Stimulated activated CD8-positive, alpha-beta memory T cell treated with anti-CD3 and anti-CD28 coated beads, Interleukin-7, amount 100 ng/mL, for 48 hours (primary cell): ENCODE results near the gene CCDC134.
A peak's percentile ranks its signal among the peaks of the same experiment; 100 is the strongest.
"Not testable (repeated sequence)": the region's sequence is repeated elsewhere in the genome, so short reads cannot be mapped to it uniquely, and the experiment has no call there.

ENCODE experiments used
- DNase-seq, 2 donors: peaks; one replicate each; pipeline ENCODE4 v3.0.0-alpha.2; 2020; ENCODE audit warnings: low read depth in 1 of 2; ENCODE audit errors: extremely low read depth in 1 of 2

Gene CCDC134

DNA sequence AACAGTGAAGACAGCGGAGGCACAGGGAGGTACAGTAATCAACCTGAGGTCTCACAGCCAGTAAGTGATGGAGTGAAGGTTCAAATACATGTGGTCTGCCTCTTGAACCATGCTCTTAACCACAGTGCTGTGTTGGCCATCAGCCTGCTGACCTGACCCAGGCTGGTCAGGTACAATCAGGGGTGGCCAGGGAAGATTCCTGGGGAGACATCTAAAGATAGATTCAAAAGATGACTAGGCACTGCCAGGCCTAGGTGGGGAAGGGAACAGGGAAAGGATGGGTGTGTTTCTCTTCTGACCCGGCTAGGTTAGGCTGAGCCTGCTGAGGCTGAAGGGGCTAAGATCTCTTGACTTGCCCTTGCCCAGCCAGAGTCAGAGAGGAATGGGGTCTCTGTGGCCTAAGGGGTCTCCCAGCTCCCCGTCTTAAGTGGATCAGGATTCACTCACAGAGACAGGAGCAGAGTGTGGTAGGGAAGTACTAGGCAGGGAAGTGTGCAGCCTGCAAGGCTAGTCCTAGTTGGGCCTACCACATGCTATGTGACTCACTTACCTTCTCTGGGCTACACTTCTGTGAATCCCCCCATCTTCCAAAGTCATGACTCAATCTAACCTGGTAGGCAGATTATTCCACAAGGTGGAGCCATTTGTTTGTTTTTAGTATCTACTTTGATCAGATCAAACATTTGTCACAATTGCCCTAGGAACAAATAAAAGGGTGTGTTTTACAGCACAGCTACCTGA is 22.0 kb downstream of the CCDC134 start:
- DNase-seq = no peak

DNA sequence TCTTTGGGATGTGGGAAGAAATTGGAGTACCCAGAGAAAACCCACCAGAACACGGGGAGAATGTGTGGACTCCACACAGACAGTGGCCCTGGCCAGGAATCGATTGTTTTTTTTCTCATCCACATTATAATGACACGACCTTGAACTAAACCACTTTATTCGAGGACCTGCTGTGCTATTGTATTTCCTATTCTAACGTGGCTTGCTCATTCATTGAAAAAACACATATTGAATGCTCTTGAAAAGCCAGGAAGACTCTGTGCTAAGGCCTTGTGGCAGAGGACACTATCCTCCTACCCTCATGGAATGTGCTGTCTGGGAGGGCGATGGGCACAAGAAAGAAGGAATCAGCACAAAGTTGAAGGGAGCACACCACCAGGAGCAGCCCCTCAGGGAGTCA is 23.3 kb downstream of the CCDC134 start:
- no peak for DNase-seq

DNA sequence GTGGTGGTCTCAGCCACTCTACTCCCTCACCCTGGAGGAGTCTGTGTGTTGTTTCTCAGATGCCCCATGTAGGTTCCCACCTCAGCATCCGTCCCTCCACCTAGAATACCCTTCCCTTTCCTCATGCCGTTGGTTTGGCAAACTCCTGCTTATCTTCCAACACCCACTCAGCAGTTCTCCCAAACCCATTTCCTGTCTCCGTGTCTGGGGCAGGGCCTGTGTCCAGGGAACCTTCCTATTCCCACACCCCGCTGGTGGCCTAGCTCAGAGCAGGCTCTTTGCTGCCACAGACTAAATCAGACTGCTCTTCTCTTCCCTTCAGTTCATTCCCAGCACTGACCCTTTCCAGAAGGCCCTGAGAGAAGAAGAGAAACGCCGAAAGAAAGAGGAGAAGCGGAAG is 24.9 kb downstream of the CCDC134 start:
- no peak for DNase-seq

DNA sequence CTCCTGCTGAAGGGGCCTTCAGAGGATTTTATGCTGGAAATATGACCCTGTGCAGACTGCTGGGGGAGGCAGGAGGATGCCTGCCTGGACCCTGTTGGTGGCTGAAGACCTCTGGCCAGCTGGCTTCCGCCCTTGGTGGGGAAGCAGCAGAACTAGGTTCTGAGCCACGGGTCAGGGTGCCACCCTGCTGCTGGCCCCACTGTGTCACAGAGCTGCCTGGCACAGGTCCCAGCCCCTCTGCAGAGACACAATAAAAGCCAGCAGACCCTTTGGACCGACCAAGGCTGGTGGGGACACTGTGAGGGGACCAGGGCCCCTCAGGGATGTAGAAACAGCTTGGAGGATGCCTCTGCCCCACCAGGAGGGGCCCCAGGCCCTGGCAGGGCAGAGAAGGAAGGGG is 25.5 kb downstream of the CCDC134 start:
- DNase-seq = no peak

DNA sequence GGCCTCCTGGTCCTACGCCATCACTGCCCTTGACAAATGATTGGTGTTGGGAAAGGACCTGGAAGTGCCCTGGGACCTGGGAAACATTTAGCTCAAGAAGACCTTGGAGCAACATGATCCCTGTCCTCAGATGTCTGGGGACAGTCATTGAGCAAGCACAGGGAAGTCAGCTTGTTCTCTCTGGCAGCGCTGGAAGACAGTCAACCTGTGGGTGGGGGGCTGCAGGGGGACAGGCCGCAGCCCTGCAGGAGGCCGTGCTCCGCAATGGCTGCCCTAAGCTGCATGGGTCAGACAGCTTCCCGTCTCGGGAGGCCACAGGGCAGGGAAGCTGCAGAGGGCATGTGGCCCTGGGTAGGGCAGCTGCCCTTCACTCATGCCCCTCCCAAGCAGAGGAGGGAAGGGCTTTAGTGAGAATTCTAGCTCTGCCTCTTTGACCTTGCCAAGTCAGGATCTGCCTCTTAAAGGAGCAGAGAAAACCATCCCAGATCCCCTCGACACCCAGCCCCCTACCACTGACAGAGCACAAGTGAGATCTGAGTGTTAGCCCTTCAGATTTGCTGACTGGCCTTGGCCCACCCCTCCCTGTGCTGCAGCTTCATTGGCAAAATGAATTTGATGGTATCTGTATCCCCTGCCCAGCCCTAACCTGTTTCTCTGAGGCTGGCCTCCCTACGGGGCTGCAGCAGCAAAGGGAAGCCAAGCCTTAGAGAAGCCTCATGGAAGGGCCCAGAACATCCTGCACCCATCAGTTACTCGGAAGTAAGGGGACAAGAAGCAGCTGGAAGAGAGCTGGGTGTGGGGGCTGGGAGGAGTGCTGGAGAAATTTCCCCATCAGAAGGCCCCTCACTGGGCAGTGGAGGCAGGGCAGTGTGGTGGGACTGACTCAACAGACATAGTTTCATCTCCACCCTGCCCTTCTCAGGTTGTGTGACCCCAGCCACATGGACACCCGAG is 26.2 kb downstream of the CCDC134 start:
- no peak for DNase-seq

DNA sequence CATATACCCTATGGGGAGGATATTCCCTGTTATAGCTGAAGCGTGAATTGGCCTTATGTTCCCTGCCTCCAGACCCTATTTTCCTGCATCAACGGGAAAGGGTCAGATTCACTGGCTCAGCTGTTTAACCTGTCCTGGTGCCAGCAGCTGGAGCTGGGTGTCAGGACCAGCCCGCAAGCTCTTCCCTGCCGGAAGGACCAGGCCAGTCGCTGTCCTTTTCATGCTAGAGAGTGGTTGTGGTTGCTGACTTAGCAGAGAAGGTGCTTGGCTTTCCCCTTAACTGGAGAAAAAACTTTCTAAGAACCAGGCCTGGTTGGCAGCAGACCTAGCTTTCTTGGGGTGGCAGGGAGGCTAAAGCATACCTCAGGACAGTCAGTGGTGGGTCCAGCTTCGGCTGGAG is 27.2 kb downstream of the CCDC134 start:
- no peak for DNase-seq

DNA sequence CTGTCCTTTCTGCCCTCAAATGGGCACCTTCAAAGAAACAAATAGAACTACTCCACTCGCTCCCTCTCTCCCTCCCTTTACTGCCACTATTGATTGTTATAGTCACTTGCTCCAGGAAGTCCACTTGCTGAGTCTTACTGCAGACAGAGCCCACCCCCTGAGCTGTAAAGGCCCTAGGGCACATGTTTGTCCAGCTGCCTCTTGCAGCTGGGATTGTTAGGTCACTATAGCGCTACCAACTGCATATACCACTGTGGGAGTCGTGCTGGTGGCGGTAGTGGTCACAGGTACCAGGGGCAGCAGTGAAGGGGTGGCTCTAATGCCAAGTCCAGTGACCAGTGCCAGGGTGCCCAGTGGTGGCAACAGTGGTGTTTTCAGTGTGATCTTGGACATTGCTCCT is 28.0 kb downstream of the CCDC134 start:
- DNase-seq = no peak

DNA sequence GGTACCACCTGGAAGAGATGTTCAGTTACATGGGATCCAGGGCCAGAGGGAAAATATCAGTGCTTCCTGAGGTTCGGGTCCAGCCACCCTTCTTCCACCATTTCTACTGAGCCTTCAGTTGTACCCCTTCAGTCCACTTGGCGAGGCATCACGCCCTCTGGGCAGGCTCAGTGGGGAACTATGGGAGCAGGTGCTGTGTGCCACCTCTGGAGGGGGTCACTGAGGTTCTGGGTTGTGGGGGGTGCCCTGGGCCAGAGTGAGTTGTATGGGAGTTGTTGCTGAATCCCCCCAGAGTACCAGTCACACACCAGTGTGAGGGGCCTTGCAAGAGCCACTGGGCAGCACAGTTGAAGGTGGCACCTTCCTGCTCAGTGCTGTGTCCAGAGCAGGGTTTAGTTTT is 29.7 kb downstream of the CCDC134 start:
- peak in 1 of 2 donors; percentile 4 for DNase-seq

DNA sequence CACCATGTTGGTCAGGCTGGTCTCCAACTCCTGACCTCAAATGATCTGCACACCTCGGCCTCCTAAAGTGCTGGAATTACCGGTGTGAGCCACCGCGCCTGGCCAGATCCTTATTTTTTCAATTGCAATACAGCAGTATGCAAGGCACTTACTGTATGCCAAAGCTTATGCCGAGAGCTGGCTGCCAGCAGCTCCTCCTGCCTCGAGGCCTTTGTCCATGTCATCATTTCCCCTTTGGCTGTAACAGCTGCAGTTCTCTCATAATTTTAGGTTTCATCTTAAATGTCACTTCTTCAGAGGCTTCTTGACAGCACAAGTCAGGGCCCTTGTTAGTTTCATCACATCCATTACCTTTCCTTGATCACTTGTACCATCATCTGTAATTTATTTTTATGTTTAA is 30.9 kb downstream of the CCDC134 start:
- no peak for DNase-seq

DNA sequence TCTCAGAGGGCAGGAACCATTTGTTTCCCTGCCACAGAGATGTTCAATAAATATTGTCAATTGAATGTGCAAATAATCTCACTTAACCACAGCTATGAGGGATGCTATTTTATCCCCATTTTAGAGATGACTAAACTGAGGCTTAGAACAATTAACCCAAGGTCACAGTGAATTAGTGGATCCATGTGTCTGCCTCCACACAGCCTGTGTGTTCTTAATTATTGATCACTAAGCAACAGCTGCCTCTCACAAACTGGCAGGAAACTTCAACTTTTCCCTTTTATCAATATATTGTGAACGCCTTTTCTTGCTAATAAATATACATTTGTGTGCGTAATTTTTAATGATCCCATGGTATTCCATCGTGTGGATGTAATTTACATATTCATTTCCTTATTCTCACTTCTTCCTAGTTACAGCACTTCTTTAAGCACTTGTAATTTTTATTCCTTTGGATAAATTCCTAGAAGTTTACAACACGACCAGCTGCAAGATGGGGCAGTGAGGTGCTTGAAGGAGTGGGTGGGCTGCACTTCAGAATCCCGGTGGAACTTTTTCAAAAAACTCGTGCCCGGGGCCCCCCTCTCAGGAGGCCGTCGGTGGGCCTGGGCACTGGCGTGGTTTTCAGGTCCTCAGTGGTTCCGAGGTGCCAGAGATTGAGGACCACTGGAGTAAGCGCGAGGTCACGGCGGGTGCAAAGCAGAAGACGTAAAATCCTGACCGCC is 31.5 kb downstream of the CCDC134 start:
- DNase-seq = no peak

DNA sequence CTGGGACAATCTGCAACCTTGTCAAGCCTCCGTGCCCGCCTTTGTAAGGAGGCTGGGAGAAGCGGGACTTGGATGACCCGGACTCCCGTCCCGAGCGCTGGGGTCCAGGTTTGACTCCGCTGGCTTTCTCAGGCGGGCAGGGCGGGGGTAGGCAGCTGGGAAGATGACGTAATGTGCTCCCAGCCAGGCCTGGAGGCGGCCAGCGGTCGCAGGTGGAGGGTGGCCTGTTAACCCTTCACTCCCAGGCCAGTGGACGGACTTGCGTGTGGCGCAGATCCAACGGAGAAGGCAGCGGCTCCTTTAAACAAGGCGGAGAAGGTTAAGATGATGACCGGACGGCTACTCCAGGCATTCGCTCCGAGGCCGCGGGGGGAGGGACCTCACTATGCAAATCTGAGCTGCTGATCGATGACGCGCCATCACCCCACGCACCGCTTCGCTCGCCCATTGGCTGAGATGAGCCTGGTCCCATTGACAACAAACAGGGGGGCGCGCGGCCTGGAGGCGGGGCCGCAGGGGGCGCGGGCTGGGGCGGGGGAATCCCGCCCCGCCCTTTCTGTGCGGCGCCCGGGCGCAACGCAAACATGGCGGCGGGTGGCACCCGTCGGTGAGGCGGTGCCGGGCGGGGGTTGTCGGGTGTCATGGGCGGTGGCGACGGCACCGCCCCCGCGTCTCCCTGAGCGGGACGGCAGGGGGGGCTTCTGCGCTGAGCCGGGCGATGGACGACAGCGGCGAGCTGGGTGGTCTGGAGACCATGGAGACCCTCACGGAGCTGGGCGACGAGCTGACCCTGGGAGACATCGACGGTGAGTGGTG is 32.3 kb downstream of the CCDC134 start, which contains the start of gene SREBF2:
TSS of gene SREBF2 (plus strand) at position 553 of the 816 bp plus-strand sequence. CDS start at position 719, 166 bp downstream.
- DNase-seq = peak; percentile 97 to 100

DNA sequence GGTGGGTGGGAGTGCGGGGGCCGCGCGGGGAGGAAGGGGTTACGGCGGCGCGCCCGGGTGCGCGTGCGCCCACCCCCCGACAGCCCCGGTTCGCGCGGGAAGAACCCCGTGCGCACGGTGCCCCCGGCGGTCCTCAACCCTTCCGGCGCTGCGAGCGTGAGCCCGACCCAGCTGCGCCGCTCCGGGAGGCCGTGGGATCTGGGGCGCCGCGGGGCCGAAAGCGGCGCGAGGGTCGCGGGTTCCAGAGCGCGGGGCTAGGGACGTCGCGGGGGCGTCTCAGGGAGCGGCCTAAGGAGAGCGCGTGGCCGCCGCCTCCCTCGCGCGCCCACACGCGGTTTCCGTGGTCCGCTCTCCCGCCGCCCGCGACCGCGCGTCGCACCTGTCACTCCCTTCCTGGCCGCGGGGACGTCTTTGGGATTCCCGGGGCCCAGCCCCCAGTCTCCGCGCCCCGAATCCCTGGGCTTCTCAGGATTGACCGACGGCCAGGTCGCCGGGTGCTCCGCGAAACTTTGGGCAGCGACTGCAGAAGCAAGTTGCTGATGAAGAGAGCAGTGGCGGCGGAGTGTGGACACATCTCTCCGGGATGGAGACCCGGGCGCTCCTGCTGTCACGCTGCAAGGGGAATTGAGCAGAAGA is 33.0 kb downstream of the CCDC134 start:
- no peak for DNase-seq

DNA sequence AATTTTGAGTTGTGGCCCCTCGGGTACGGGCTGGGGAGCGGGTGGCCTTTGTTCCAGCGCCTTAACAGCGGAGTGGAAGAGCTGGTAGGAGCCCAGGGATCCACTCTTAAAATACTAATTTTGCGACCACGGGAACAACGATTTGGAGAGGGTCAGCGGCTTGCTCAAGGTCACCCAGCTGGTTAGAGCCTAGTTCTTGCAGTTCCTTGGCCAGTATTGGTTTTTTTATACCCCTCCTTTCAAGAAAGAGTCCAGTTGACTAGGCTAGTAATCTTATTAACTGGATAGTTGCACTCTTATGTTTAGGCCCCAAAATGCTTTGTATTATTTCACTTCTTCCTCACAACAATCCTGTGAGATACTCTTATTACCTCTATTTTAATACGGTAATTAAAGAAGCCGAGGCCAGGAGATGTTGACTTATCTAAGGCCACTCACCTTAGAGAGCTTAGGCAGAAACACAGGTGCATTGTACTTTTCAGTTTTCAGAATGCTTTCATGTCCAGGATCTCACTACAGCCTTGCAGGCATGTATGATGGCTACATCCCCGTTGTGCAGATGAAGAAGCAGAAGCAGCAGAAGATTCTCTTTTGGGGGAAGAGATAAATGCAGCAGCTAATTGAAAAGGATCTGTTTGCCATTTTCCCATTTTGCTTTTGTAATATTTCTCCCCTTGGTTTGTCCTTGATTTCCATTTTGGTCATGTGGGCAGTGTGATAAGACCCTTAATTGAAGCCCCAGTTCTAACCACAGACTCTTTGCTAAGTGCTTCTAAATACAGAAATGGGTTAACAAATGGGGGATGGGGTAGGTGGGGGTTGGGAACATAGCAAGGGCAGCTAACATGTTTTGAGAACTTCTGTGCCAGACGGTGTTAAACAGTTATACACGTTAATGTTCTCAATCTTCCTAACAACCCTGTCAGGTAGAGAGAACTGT is 33.8 kb downstream of the CCDC134 start:
- DNase-seq = no peak

DNA sequence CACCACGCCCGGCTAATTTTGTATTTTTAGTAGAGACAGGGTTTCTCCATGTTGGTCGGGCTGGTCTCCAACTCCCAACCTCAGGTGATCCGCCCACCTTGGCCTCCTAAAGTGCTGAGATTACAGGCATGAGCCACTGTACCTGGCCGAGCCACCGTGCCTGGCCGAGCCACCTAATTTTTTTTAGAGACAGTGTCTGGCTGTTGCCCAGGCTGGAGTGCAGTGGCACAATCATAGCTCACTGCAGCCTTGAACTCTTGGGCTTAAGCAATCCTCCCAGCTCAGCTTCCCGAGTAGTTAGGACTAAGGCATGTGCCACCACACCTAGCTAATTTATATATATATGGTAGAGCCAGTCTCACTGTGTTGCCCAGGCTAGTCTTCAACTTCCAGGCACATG is 35.0 kb downstream of the CCDC134 start:
- not testable (repeated sequence) for DNase-seq

DNA sequence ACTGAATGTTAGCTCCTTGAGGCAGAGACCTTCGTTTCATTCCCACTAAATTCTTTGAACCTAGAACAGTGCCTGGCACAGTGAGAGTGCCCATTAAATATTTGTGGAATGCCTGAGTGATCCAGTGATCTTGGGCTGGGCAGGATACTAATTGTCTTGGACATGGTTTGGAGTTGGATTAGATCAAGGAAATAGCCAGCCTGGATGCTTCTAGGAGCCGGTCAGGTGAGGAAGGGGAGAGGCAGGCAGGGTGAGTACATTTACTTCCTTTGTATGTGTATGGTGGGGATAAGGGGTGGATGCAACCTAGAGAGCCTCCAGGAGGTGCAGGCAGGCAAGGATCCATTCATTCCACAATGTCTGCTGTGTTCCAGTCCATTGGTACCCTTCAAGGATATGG is 36.1 kb downstream of the CCDC134 start:
- DNase-seq = no peak

DNA sequence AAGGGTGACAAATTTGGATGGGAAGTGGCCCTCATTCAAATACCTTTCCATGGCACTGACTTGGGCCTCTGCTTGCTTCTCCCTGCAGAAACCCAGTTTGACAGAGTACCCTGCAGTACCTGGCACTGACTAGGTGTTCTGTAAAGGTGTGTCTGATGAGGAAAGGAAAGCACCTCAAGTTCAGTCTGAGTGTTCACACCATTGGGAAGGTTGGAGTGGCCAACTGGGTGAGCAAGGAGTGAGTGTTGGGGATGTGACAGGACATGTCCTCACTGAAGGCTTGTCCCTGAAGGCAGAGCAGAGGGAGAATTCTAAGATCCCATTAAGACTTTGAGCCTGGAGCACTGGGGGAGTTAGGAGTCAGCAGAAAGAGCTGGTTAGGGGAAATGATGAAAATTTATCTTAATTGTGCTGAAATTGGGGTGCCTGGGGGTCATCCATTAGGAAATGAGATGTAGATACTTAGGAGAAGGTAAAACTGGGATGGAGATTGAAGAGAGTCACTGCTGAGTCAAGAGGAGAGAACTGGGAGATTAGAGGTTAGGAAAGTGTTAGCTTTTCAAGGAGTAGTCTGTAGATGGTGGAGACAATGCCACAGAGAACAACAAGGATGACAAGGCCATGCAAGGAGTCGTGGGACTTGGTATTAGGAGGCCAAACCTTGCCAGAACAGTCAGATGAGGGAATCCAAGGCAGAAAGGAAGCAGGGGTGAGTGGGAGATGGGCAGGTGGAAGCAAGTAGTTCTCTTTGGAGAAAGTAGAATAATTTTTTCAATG is 38.6 kb downstream of the CCDC134 start:
- no peak for DNase-seq

DNA sequence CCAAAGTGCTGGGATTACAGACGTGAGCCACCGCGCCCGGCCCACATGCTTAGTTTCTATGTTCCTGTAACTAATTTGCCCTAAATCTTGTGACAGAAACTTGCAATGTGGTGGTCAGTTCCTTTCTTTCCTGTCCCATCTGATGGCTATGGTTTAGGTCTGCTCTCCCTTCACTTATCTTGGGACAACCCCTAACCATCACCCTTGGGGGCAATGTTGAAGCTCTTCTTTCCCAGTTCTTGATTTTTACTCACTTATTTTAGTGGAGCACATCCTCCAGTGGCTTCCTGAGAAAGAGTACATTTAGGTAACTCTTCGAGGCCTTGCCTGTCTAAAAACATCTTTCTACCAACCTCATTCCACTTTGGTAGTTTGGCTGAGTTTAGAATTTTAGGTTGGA is 39.7 kb downstream of the CCDC134 start:
- no peak for DNase-seq

DNA sequence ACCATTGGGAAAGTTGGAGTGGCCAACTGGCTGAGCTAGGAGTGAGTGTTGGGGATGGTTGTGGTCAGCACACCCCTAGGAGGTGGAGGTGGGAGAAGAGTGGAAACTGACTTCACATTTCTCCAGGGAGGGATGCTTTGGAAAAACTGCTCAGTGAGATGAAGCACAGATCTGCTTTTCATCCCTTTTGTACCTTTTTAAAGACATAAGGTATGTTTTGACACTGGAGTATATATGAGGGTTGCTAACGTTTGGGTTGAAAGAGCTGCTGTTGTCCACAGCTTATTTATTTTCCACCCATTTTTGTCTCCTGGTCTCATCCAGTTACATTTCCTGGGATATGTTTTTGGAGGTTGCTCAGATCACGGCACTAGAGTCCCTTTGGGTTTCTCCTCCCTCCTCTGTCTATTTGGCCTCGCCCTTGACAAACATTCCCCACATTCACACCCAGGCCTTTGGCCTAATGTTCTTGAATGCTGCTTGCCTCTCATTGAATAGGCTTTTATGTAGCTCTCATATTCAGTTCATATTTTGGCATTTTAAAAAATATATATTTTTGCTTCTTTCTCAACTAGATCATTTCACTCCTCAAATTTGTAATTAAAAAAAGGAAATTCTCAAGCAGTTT is 40.7 kb downstream of the CCDC134 start:
- no peak for DNase-seq
